Neutrophil (primary cell): Measurements from ENCODE around the gene CDC14A.

Source experiments
- H3K27ac ChIP-seq: fragments of 200-600 bp; sonication (generic); 2 replicates; pipeline ENCODE4 v1.5.1; 2016; ENCODE audit warnings: mild to moderate bottlenecking, moderate library complexity
- H3K27me3 ChIP-seq: fragments of 200-600 bp; sonication (generic); 2 replicates; pipeline ENCODE4 v1.6.0; 2016; ENCODE audit warnings: mild to moderate bottlenecking
- H3K36me3 ChIP-seq: fragments of 200-600 bp; sonication (generic); 2 replicates; pipeline ENCODE4 v1.5.1; 2017
- H3K4me1 ChIP-seq, 2 experiments: fragments of 200-600 bp in 1 of 2; sonication (generic) in 1 of 2; 1 replicate in 1 of 2; 2 replicates in 1 of 2; pipeline versions ENCODE4 v1.5.1 to v1.6.1; 2013 to 2016; ENCODE audit warnings: low read depth in 1 of 2, low read length in 1 of 2, mild to moderate bottlenecking in 1 of 2, moderate library complexity in 1 of 2; ENCODE audit not compliant: control insufficient read depth in 1 of 2, insufficient read depth in 1 of 2
- H3K4me3 ChIP-seq, 2 experiments: fragments of 200-600 bp in 1 of 2; sonication (generic) in 1 of 2; 1 replicate in 1 of 2; 2 replicates in 1 of 2; pipeline ENCODE4 v1.5.1; 2013 to 2016; ENCODE audit warnings: low read depth in 1 of 2, low read length in 1 of 2, mild to moderate bottlenecking in 1 of 2, moderate library complexity in 1 of 2
- H3K9me3 ChIP-seq: fragments of 200-600 bp; sonication (generic); 2 replicates; pipeline ENCODE4 v1.5.1; 2016
- CTCF ChIP-seq: fragments of 200-600 bp; sonication (generic); IDR thresholded peaks from 2 replicates; pipeline ENCODE4 v1.5.1; 2016; ENCODE audit warnings: antibody characterized with exemption

The CDC14A gene

GRCh38 chr1:100517515-100517914, 165.2 kb downstream of the CDC14A start:
- H3K27ac ChIP-seq: peak overlapping the region; percentile 42
- no peaks in the 10 kb centered on the region for H3K36me3 ChIP-seq
- H3K4me1 ChIP-seq: peaks cover 31 to 46% of the 10 kb centered on the region in 2 experiments
- no peaks in the 10 kb centered on the region for H3K9me3 ChIP-seq
- TF ChIP-seq CTCF: no peak
- no peaks in the 10 kb centered on the region for H3K27me3 ChIP-seq
- H3K4me3 ChIP-seq: no peak overlapping the region

- TF ChIP-seq CTCF: no peak
- Histone ChIP-seq H3K36me3 (no peaks in the 10 kb centered on the region), H3K4me1 (peaks cover 36 to 52% of the 10 kb centered on the region in 2 experiments)
Observed at GRCh38 chr1:100518023-100518422, 165.7 kb downstream of the CDC14A start.

GRCh38 chr1:100523038-100523652, 170.8 kb downstream of the CDC14A start:
- Histone ChIP-seq H3K9me3 (no peaks in the 10 kb centered on the region), H3K4me1 (peaks cover 24 to 34% of the 10 kb centered on the region in 2 experiments), H3K4me3 (peak overlapping the region in 1 of 2 experiments; percentile 13), H3K27me3 (no peaks in the 10 kb centered on the region), H3K27ac (peak overlapping the region; percentile 59), H3K36me3 (no peaks in the 10 kb centered on the region)
- peak; percentile 42 for TF ChIP-seq CTCF

More at GRCh38 chr1:100518023-100518422, 165.7 kb downstream of the CDC14A start:
- Histone ChIP-seq H3K4me3 (no peak overlapping the region), H3K27ac (no peak overlapping the region), H3K27me3 (no peaks in the 10 kb centered on the region), H3K9me3 (no peaks in the 10 kb centered on the region)

GRCh38 chr1:100524355-100524754, 172.0 kb downstream of the CDC14A start:
- Histone ChIP-seq H3K4me3 (no peak overlapping the region), H3K27ac (no peak overlapping the region), H3K36me3 (no peaks in the 10 kb centered on the region), H3K27me3 (no peaks in the 10 kb centered on the region), H3K9me3 (no peaks in the 10 kb centered on the region), H3K4me1 (peaks cover 15 to 25% of the 10 kb centered on the region in 2 experiments)
- TF ChIP-seq CTCF: no peak

GRCh38 chr1:100526894-100527293, 174.6 kb downstream of the CDC14A start:
- Histone ChIP-seq H3K36me3 (no peaks in the 10 kb centered on the region), H3K9me3 (no peaks in the 10 kb centered on the region), H3K4me1 (peaks cover 38 to 47% of the 10 kb centered on the region in 2 experiments), H3K27me3 (no peaks in the 10 kb centered on the region), H3K27ac (no peak overlapping the region), H3K4me3 (no peak overlapping the region)
- TF ChIP-seq CTCF: no peak
